ENCODE data around the gene TBRG1.
A peak's percentile ranks its signal among the peaks of the same experiment; 100 is the strongest.

TBRG1 gene

DNA sequence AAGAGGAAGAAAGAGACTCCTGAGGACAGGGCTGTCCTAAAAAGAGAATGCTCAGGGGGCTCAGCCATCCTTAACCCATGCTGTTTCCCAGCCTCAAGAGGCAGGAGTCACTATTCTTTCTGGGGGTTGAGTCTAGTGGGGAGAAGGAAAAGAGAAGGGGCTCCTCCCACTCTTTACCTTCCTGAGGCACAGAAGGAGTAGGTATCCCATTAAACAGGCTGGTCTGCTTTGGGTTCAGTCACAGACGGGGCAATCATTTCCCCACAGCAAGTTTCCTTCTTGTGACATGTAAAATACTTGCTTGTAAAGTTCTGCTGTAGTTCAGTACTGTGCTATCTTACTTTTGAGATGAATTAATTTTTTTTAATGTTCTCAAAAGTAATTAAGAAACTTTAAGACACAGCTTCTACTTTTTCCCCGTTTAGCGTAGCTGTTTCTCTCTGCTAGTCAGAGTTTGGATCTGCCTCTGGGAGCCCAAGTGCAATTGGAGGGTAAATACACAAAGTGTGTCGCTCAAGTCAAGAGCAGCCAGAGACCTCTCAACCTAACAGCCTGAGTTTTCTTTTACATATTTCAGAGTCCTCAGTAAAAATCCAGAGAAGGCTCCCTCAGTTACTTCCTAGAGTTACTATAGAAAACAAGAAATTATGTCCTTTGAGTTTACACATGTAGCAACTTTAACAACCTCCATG is 37.8 kb upstream of the TBRG1 start:
- Histone ChIP-seq H3K4me3 (ENCODE audit: insufficient read length, low read depth) (no peak overlapping the region), H3K4me1 (ENCODE audit: insufficient read depth, insufficient read length) (no peaks in the 10 kb centered on the region), H3K9me3 (ENCODE audit: insufficient read depth, low read length) (no peaks in the 10 kb centered on the region), H3K36me3 (ENCODE audit: insufficient read depth, insufficient read length, low read length) (no peaks in the 10 kb centered on the region), H3K27me3 (ENCODE audit: insufficient read depth, insufficient read length) (no peaks in the 10 kb centered on the region), H3K9ac (ENCODE audit: insufficient read length, low read depth) (no peak overlapping the region)
- TF ChIP-seq SUZ12 (IDR thresholded peaks at IDR 0.05; ENCODE audit: extremely low read depth, insufficient read depth, insufficient read length) (no peak), YY1 (IDR thresholded peaks at IDR 0.05; ENCODE audit: insufficient read depth, insufficient read length) (no peak), ZNF274 (IDR thresholded peaks at IDR 0.05; ENCODE audit: low read depth, low read length) (no peak)
- no peak for DNase-seq (ENCODE audit: low read depth, low spot score)

DNA sequence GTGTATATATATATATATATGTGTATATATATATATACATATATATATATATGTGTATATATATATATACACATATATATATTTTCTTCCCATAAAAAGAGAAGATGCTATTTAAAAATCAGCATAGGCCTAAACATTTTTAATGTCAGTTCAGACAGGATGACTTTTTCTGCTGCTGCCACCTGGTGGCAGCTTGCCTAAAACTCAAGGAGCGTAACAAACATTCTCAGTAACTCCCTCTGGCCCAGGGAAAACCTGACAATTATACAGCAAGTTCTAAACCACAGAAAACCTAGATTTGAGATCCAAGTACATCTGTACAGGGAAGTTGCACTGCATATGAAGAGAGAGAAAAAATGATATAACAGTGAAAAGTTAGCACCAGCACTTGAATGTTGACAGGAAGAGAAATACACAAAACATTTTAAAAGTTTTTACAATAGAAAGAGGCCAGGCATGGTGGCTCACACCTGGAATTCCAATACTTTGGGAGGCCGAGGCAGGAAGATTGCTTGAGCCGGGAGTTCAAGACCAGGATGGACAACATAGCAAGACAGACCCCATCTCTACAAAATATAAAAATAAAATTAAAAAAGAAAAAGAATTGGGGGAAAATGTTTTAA is 36.3 kb upstream of the TBRG1 start:
- Histone ChIP-seq H3K9me3 (ENCODE audit: insufficient read depth, low read length) (no peaks in the 10 kb centered on the region), H3K4me3 (ENCODE audit: insufficient read length, low read depth) (no peak overlapping the region), H3K27me3 (ENCODE audit: insufficient read depth, insufficient read length) (no peaks in the 10 kb centered on the region), H3K9ac (ENCODE audit: insufficient read length, low read depth) (no peak overlapping the region), H3K4me1 (ENCODE audit: insufficient read depth, insufficient read length) (no peaks in the 10 kb centered on the region), H3K36me3 (ENCODE audit: insufficient read depth, insufficient read length, low read length) (no peaks in the 10 kb centered on the region)
- DNase-seq (ENCODE audit: low read depth, low spot score), result peak; percentile 48
- TF ChIP-seq YY1 (IDR thresholded peaks at IDR 0.05; ENCODE audit: insufficient read depth, insufficient read length), result no peak
- TF ChIP-seq SUZ12 (IDR thresholded peaks at IDR 0.05; ENCODE audit: extremely low read depth, insufficient read depth, insufficient read length), result no peak
- TF ChIP-seq ZNF274 (IDR thresholded peaks at IDR 0.05; ENCODE audit: low read depth, low read length), result no peak

DNA sequence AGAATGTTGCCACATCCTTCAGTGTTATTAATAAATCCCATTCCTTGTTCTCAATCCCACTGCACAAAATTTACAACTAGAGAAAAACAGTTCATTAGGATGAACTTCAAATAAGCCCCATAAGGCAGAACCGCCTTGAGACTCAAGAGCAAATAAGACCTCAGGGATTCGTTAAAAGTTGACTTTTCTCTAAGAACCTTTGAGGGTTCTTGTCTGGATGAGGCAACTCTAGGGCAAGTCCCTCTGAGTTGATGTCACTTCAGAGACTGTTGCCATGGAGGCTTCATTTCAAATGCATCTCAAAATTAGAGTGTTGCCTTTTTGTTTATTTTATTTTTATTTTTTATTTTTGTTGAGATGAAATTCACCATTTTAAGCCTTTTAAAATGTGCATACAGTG is 31.2 kb upstream of the TBRG1 start:
- DNase-seq (ENCODE audit: low read depth, low spot score), result no peak
- H3K9me3 ChIP-seq (ENCODE audit: insufficient read depth, low read length), result no peaks in the 10 kb centered on the region
- H3K27me3 ChIP-seq (ENCODE audit: insufficient read depth, insufficient read length), result no peaks in the 10 kb centered on the region
- no peak overlapping the region for H3K9ac ChIP-seq (ENCODE audit: insufficient read length, low read depth)
- no peak overlapping the region for H3K4me3 ChIP-seq (ENCODE audit: insufficient read length, low read depth)
- no peaks in the 10 kb centered on the region for H3K4me1 ChIP-seq (ENCODE audit: insufficient read depth, insufficient read length)
- no peaks in the 10 kb centered on the region for H3K36me3 ChIP-seq (ENCODE audit: insufficient read depth, insufficient read length, low read length)
- TF ChIP-seq SUZ12 (IDR thresholded peaks at IDR 0.05; ENCODE audit: extremely low read depth, insufficient read depth, insufficient read length) (no peak), YY1 (IDR thresholded peaks at IDR 0.05; ENCODE audit: insufficient read depth, insufficient read length) (no peak), ZNF274 (IDR thresholded peaks at IDR 0.05; ENCODE audit: low read depth, low read length) (no peak)

DNA sequence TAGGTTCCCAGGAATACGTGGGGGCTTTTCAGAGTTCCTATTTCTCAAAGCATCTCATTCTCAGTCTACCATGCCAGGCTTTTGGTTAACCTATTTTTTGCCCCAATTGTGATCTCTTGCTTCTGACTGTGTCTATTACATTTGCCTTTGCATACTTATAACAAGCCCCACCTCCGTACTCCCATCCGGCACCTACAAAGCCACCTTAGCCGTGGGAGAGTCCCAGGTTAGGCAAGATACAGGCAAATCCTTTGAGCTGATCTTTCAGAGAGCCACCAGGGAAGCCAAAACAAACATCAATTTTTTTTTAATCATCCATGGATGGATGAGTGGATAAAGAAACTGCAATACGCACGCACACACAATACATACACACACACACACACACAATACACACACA is 30.0 kb upstream of the TBRG1 start:
- no peak for DNase-seq (ENCODE audit: low read depth, low spot score)
- no peak for TF ChIP-seq SUZ12 (IDR thresholded peaks at IDR 0.05; ENCODE audit: extremely low read depth, insufficient read depth, insufficient read length)
- no peak for TF ChIP-seq ZNF274 (IDR thresholded peaks at IDR 0.05; ENCODE audit: low read depth, low read length)
- TF ChIP-seq YY1 (IDR thresholded peaks at IDR 0.05; ENCODE audit: insufficient read depth, insufficient read length), result no peak
- Histone ChIP-seq H3K4me1 (ENCODE audit: insufficient read depth, insufficient read length) (no peaks in the 10 kb centered on the region), H3K9me3 (ENCODE audit: insufficient read depth, low read length) (no peaks in the 10 kb centered on the region), H3K36me3 (ENCODE audit: insufficient read depth, insufficient read length, low read length) (no peaks in the 10 kb centered on the region), H3K27me3 (ENCODE audit: insufficient read depth, insufficient read length) (no peaks in the 10 kb centered on the region), H3K4me3 (ENCODE audit: insufficient read length, low read depth) (no peak overlapping the region), H3K9ac (ENCODE audit: insufficient read length, low read depth) (no peak overlapping the region)

DNA sequence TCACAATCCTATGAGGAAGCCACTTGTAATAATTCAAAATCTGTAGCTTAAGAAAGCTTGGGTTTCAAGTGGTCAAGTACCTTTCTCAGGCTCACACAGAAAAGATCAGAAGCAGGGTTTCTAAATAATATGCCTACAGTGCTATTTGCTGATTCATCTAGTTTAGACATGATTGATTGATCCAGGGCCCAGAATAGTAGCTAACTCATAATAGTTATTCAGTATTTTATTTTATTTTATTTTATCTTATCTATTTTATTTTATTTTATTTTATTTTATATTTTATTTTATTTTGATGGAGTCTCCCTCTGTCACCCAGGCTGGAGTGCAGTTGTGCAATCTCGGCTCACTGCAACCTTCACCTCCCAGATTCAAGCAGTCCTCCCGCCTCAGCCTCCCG is 27.4 kb upstream of the TBRG1 start:
- DNase-seq (ENCODE audit: low read depth, low spot score), result no peak
- H3K4me3 ChIP-seq (ENCODE audit: insufficient read length, low read depth), result no peak overlapping the region
- no peaks in the 10 kb centered on the region for H3K36me3 ChIP-seq (ENCODE audit: insufficient read depth, insufficient read length, low read length)
- no peak overlapping the region for H3K9ac ChIP-seq (ENCODE audit: insufficient read length, low read depth)
- H3K27me3 ChIP-seq (ENCODE audit: insufficient read depth, insufficient read length), result no peaks in the 10 kb centered on the region
- TF ChIP-seq SUZ12 (IDR thresholded peaks at IDR 0.05; ENCODE audit: extremely low read depth, insufficient read depth, insufficient read length), result no peak
- no peak for TF ChIP-seq ZNF274 (IDR thresholded peaks at IDR 0.05; ENCODE audit: low read depth, low read length)
- TF ChIP-seq YY1 (IDR thresholded peaks at IDR 0.05; ENCODE audit: insufficient read depth, insufficient read length), result no peak
- H3K9me3 ChIP-seq (ENCODE audit: insufficient read depth, low read length), result no peaks in the 10 kb centered on the region
- H3K4me1 ChIP-seq (ENCODE audit: insufficient read depth, insufficient read length), result no peaks in the 10 kb centered on the region

- Histone ChIP-seq H3K9ac (ENCODE audit: insufficient read length, low read depth) (no peak overlapping the region), H3K9me3 (ENCODE audit: insufficient read depth, low read length) (no peaks in the 10 kb centered on the region), H3K4me1 (ENCODE audit: insufficient read depth, insufficient read length) (no peaks in the 10 kb centered on the region), H3K4me3 (ENCODE audit: insufficient read length, low read depth) (no peak overlapping the region), H3K27me3 (ENCODE audit: insufficient read depth, insufficient read length) (no peaks in the 10 kb centered on the region), H3K36me3 (ENCODE audit: insufficient read depth, insufficient read length, low read length) (no peaks in the 10 kb centered on the region)
- DNase-seq (ENCODE audit: low read depth, low spot score), result no peak
- TF ChIP-seq SUZ12 (IDR thresholded peaks at IDR 0.05; ENCODE audit: extremely low read depth, insufficient read depth, insufficient read length) (no peak), ZNF274 (IDR thresholded peaks at IDR 0.05; ENCODE audit: low read depth, low read length) (no peak), YY1 (IDR thresholded peaks at IDR 0.05; ENCODE audit: insufficient read depth, insufficient read length) (no peak)
Observed at GRCh38 chr11:124597626-124598025, 25.0 kb upstream of the TBRG1 start.

- H3K9me3 ChIP-seq (ENCODE audit: insufficient read depth, low read length), result no peaks in the 10 kb centered on the region
- DNase-seq (ENCODE audit: low read depth, low spot score), result peak; percentile 5
- H3K4me3 ChIP-seq (ENCODE audit: insufficient read length, low read depth), result no peak overlapping the region
- H3K4me1 ChIP-seq (ENCODE audit: insufficient read depth, insufficient read length), result no peaks in the 10 kb centered on the region
- TF ChIP-seq SUZ12 (IDR thresholded peaks at IDR 0.05; ENCODE audit: extremely low read depth, insufficient read depth, insufficient read length) (no peak), YY1 (IDR thresholded peaks at IDR 0.05; ENCODE audit: insufficient read depth, insufficient read length) (no peak), ZNF274 (IDR thresholded peaks at IDR 0.05; ENCODE audit: low read depth, low read length) (no peak)
- no peak overlapping the region for H3K9ac ChIP-seq (ENCODE audit: insufficient read length, low read depth)
- no peaks in the 10 kb centered on the region for H3K36me3 ChIP-seq (ENCODE audit: insufficient read depth, insufficient read length, low read length)
- H3K27me3 ChIP-seq (ENCODE audit: insufficient read depth, insufficient read length), result no peaks in the 10 kb centered on the region
Observed at GRCh38 chr11:124600621-124601320, 21.9 kb upstream of the TBRG1 start.

All from NT2/D1 (cell line).